GM12864 (cell line): ENCODE data around the gene SEPTIN5.
"Not testable (repeated sequence)": the region's sequence is repeated elsewhere in the genome, so short reads cannot be mapped to it uniquely, and the experiment has no call there.

ENCODE experiments used
- DNase-seq: peaks from one replicate; pipeline ENCODE4 v3.0.0-alpha.2; 2011; ENCODE audit warnings: low read depth
- H3K4me3 ChIP-seq: 2 replicates; pipeline ENCODE4 v1.5.1; 2011; ENCODE audit warnings: mild to moderate bottlenecking, low read depth, low read length, control low read depth
- CTCF ChIP-seq: IDR thresholded peaks from 2 replicates; pipeline ENCODE4 v1.5.1; 2011; ENCODE audit warnings: low read depth, mild to moderate bottlenecking, moderate library complexity, low read length, control low read depth, inconsistent platforms; ENCODE audit errors: missing control alignments

Gene SEPTIN5

GRCh38 chr22:19723232-19723982 lies 9.1 kb downstream of the SEPTIN5 start, which contains the start of gene GP1BB:
GP1BB (plus strand) TSS chr22:19723539; CDS start chr22:19723570, 31 bp downstream.
- no peak within 1 kb of the TSS for H3K4me3 ChIP-seq
- no peak for TF ChIP-seq CTCF

GRCh38 chr22:19723983-19724827 lies 9.9 kb downstream of the SEPTIN5 start:
- DNase-seq = no peak
- peak; percentile 23 for TF ChIP-seq CTCF
- H3K4me3 ChIP-seq = no peak overlapping the region

More at GRCh38 chr22:19723232-19723982, 9.1 kb downstream of the SEPTIN5 start, which contains the start of gene GP1BB:
- DNase-seq = no peak

- DNase-seq = no peak
- no peak for TF ChIP-seq CTCF
- H3K4me3 ChIP-seq = no peak overlapping the region
Measured at GRCh38 chr22:19724927-19725661, 10.8 kb downstream of the SEPTIN5 start.

GRCh38 chr22:19726064-19726788 lies 11.9 kb downstream of the SEPTIN5 start:
- not testable (repeated sequence) for DNase-seq, H3K4me3 ChIP-seq

GRCh38 chr22:19727310-19728150 lies 13.2 kb downstream of the SEPTIN5 start:
- no peak for DNase-seq
- no peak overlapping the region for H3K4me3 ChIP-seq
- TF ChIP-seq CTCF = no peak

GRCh38 chr22:19728271-19728670 lies 14.0 kb downstream of the SEPTIN5 start:
- no peak overlapping the region for H3K4me3 ChIP-seq
- no peak for TF ChIP-seq CTCF
- DNase-seq = no peak
